HepG2 (cell line): ENCODE data around the gene PDRG1. TPM values are rescaled to one million over a fixed set of nuclear protein-coding genes. Genes with fewer than 3 reads are reported as not detected.

ENCODE experiments used
- ATAC-seq: fragments of 200-7000 bp; cut with Tn5 transposase; 3 replicates; pipeline ENCODE4 v1.9.1; 2020; ENCODE audit warnings: mild to moderate bottlenecking, moderate library complexity
- BruUV-seq: library from RNA; stranded (reverse); fragments of 400-500 nt; replicated peaks from 2 replicates; lab custom pipeline; 2021; lab: Mats Ljungman, UMichigan
- CTCF ChIA-PET: fragments of 300-600 bp; formaldehyde crosslinking; extraction: SDS; loops from one replicate; lab custom pipeline; 2021; ENCODE audit warnings: low total read pairs, inconsistent platforms, low intra/inter-chr PET ratio; lab: Yijun Ruan, JAX
- POLR2A ChIA-PET: fragments of 350-600 bp; sonication (Branson Sonifier 250); formaldehyde crosslinking; loops from one replicate; lab custom pipeline; 2020; ENCODE audit warnings: antibody characterized with exemption, inconsistent platforms; lab: Yijun Ruan, JAX
- DNase-seq: peaks from one replicate; pipeline ENCODE4 v3.0.0-alpha.2; 2015; ENCODE audit warnings: low spot score
- FAIRE-seq: peaks from 3 replicates; lab custom pipeline; 2011; peaks lifted over from hg19 to GRCh38; lab: Jason Lieb, UNC
- H2AFZ ChIP-seq: one replicate; pipeline ENCODE4 v1.6.1; 2011; ENCODE audit warnings: low read length, inconsistent platforms
- H3K27ac ChIP-seq: fragments of 300-600 bp; 3 replicates; pipeline ENCODE4 v1.8.0; 2011; ENCODE audit warnings: mixed run types, mild to moderate bottlenecking, mixed read lengths, low read length, inconsistent platforms; ENCODE audit not compliant: insufficient read depth; ENCODE audit errors: extremely low read length
- H3K27me3 ChIP-seq, 2 experiments: fragments of 200-600 bp in 1 of 2; 2 replicates in 1 of 2; 3 replicates in 1 of 2; pipeline versions ENCODE4 v1.6.0 to v1.8.0; 2011; ENCODE audit warnings: low read length in 2 of 2, mild to moderate bottlenecking in 2 of 2, moderate library complexity in 2 of 2, inconsistent platforms in 1 of 2; ENCODE audit not compliant: insufficient read depth in 2 of 2, control insufficient read depth in 1 of 2
- H3K36me3 ChIP-seq, 2 experiments: fragments of 200-600 bp in 1 of 2; replicated peaks in 1 of 2; 2 replicates in 1 of 2; 3 replicates in 1 of 2; pipeline versions ENCODE4 v1.5.1 to v1.8.0; 2011; ENCODE audit warnings: low read length in 2 of 2, inconsistent platforms in 1 of 2; ENCODE audit not compliant: insufficient read depth in 2 of 2, control insufficient read depth in 1 of 2
- H3K4me1 ChIP-seq: 2 replicates; pipeline ENCODE4 v1.5.1; 2012; ENCODE audit warnings: low read length, inconsistent platforms; ENCODE audit not compliant: insufficient read depth
- H3K4me2 ChIP-seq: 2 replicates; pipeline ENCODE4 v1.6.0; 2011; ENCODE audit warnings: low read depth, low read length, inconsistent platforms
- H3K4me3 ChIP-seq, 3 experiments: fragments of 200-600 bp in 1 of 3; sonication (generic), shearing (Covaris generic) in 1 of 3; replicated peaks in 1 of 3; 2 replicates each; pipeline ENCODE4 v1.5.1; 2011 to 2016; ENCODE audit warnings: low read length in 3 of 3, inconsistent platforms in 2 of 3, low read depth in 2 of 3, mild to moderate bottlenecking in 2 of 3, control low read depth in 1 of 3, mixed read lengths in 1 of 3; ENCODE audit not compliant: insufficient read depth in 1 of 3
- H3K79me2 ChIP-seq: one replicate; pipeline ENCODE4 v1.6.1; 2011; ENCODE audit warnings: low read length, inconsistent platforms; ENCODE audit not compliant: insufficient read depth
- H3K9ac ChIP-seq: 2 replicates; pipeline ENCODE4 v1.6.0; 2011; ENCODE audit warnings: mild to moderate bottlenecking, low read depth, low read length, inconsistent platforms; ENCODE audit not compliant: insufficient read depth
- H3K9me3 ChIP-seq: 2 replicates; pipeline ENCODE4 v1.5.1; 2012; ENCODE audit warnings: mild to moderate bottlenecking, low read length
- H4K20me1 ChIP-seq: 2 replicates; pipeline ENCODE4 v1.6.0; 2011; ENCODE audit warnings: inconsistent platforms, mild to moderate bottlenecking, low read length, moderate library complexity; ENCODE audit not compliant: insufficient read depth
- SMAD1 ChIP-seq: sonication (generic); formaldehyde crosslinking; IDR thresholded peaks from 2 replicates; pipeline ENCODE4 v1.4.0; 2020; ENCODE audit warnings: missing genetic modification reagents, low read depth, mild to moderate bottlenecking, borderline replicate concordance
- ZNF446 ChIP-seq: sonication (generic); formaldehyde crosslinking; IDR thresholded peaks from 2 replicates; pipeline ENCODE4 v1.5.0; 2020; ENCODE audit warnings: mild to moderate bottlenecking, missing genetic modification reagents
- ZNF629 ChIP-seq: sonication (generic); formaldehyde crosslinking; conservative IDR thresholded peaks from 2 replicates; pipeline ENCODE4 v1.5.0; 2020; ENCODE audit warnings: missing genetic modification reagents
- ZNF83 ChIP-seq: sonication (generic); formaldehyde crosslinking; IDR thresholded peaks from 2 replicates; pipeline ENCODE4 v1.4.0; 2020; ENCODE audit warnings: missing genetic modification reagents, mild to moderate bottlenecking, borderline replicate concordance
- ZSCAN30 ChIP-seq: sonication (generic); formaldehyde crosslinking; IDR thresholded peaks from 2 replicates; pipeline ENCODE4 v1.5.0; 2020; ENCODE audit warnings: mild to moderate bottlenecking, missing genetic modification reagents
- WGBS: methylation state at CpG from one replicate; pipeline ENCODE4 v1.1.6; 2017; ENCODE audit warnings: low lambda C conversion rate; 5-methylcytosine and 5-hydroxymethylcytosine counted together
- in situ Hi-C: cut with HindIII; loops from 2 replicates; pipeline ENCODE4 v1.10.0; 2017; ENCODE audit warnings: low pct_unique_long_range_greater_than_20kb; ENCODE audit not compliant: extremely low pct_ligation_motif_present
- intact Hi-C: fragments of 100-400 bp; cut with micrococcal nuclease; formaldehyde crosslinking; loops from one replicate; pipeline ENCODE4 v1.10.0; 2022; ENCODE audit not compliant: unreplicated experiment
- polyA plus RNA-seq, 8 experiments: library from polyadenylated mRNA; depleted of rRNA in 3 of 8; stranded (reverse) in 7 of 8; unstranded in 1 of 8; fragments of >200 nt; fragmentation: Illumina TruSeq in 4 of 8; extraction: Trizol in 4 of 8; gene quantifications; 2 replicates each; pipeline versions ENCODE4 v1.2.1 to v1.2.3, GENCODE V29; 2011 to 2016; ENCODE audit warnings: low read depth in 4 of 8, missing spikeins in 1 of 8, mixed read lengths in 1 of 8; ENCODE audit not compliant: insufficient read depth in 1 of 8
- total RNA-seq, 5 experiments: library from RNA; depleted of rRNA; stranded (reverse); fragments of >200 nt; fragmentation: Illumina TruSeq; extraction: Trizol; gene quantifications; 2 replicates each; pipeline ENCODE4 v1.2.3, GENCODE V29; 2016; ENCODE audit warnings: low read depth in 1 of 5

The PDRG1 gene
- total and polyA plus RNA-seq, 2 of the 13 experiments (the other 11 are each of a cell fraction or from before 2014, with no cell fraction given) = 16.6 to 18.0 TPM

DNA sequence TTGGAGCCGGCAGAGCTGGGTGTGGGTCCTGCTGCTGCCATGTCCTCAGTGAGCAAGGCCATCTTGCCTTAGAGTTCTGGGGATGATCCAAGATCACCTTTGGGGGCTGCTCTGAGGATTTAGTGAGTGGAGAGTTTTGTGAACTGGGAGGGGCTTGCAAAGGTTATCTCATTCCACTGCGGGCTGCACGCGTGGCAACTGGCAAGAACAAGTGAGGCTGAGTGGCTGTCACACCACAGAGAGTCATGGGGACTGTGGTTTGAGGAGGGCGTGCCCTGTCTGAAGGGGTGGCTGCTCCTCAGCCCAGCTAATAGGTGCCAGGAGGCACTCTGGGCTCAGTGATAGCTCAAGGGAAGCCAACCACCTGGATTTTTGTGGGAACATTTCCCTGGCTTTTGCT is 43.8 kb downstream of the PDRG1 start (continued):
- no peak for TF ChIP-seq ZNF446 (CRISPR knock-in tag)

DNA sequence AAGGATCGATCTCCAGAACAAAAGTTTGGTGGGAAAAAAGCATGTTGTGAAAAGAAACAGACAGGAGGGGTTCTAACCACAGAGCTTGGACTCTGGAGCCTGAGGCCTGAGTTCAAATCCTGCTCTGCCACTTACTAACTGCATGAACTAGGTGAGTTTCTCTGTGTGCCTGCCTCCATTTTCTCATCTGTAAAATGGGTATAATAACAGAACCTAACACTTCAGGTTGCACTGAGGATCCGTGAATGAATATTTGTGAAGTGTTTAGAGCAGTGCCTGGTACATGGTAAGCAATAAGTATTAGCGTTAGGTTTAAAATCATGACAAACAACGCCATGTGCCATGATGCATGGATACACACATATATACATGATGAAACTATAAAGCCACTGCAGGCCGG is 44.8 kb downstream of the PDRG1 start:
- no TSS peak for BruUV-seq
- H3K79me2 ChIP-seq = no peaks in the 10 kb centered on the region
- CTCF ChIA-PET = no interaction called here

DNA sequence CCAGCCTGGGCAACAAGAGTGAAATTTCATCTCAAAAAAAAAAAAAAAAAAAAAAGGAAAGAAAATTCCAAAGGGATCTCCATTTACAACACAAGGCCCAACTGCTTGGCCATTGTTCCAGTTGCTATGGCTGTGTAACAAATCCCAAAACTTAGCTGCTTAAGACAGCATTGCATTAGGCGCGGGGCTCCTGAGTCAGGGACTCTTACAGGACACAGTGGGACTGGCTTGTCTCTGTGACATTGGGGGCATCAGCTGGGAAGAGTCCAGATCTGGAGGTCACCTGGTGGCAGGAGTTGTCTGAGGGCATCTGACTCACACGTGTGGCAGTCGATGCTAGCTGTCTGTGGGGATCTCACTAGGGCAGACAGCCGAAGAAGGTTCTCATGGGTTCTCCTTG is 45.8 kb downstream of the PDRG1 start:
- DNase-seq = no peak
- Histone ChIP-seq H3K4me1 (no peaks in the 10 kb centered on the region), H4K20me1 (no peaks in the 10 kb centered on the region), H3K36me3 (no peaks in the 10 kb centered on the region), H3K27ac (no peak overlapping the region), H3K9me3 (no peaks in the 10 kb centered on the region), H3K9ac (no peak overlapping the region), H3K27me3 (peaks cover 0 to 22% of the 10 kb centered on the region in 2 experiments; a peak in 3 of 5 replicates), H2AFZ (no peak overlapping the region), H3K4me3 (no peak overlapping the region), H3K4me2 (no peak overlapping the region), H3K79me2 (no peaks in the 10 kb centered on the region)
- intact Hi-C loops (no loop called here), in situ Hi-C loops (no loop called here)
- WGBS = 36% methylated on average over 2 of the region's 5 CpGs
- POLR2A ChIA-PET = no interaction called here
- TF ChIP-seq ZNF83 (CRISPR knock-in tag) = no peak
- CTCF ChIA-PET = no interaction called here
- FAIRE-seq = no peak
- ATAC-seq = peak; percentile 49
- BruUV-seq = no TSS peak

More for the DNA sequence above, 44.8 kb downstream of the PDRG1 start:
- no peak overlapping the region for H3K4me2 ChIP-seq
- DNase-seq = no peak
- ATAC-seq = no peak
- peaks cover 0 to 24% of the 10 kb centered on the region in 2 experiments; a peak in 3 of 5 replicates for H3K27me3 ChIP-seq
- no peak for TF ChIP-seq ZSCAN30
- no peak for TF ChIP-seq SMAD1 (CRISPR knock-in tag)
- peak; percentile 86 for TF ChIP-seq ZNF629 (CRISPR knock-in tag)
- WGBS = 45% methylated on average over 5 of the region's 5 CpGs
- H3K27ac ChIP-seq = no peak overlapping the region
- no peak for FAIRE-seq
- H3K9me3 ChIP-seq = no peaks in the 10 kb centered on the region
- intact Hi-C loops (no loop called here), in situ Hi-C loops (no loop called here)
- H3K4me3 ChIP-seq = no peak overlapping the region
- POLR2A ChIA-PET = no interaction called here
- H3K4me1 ChIP-seq = no peaks in the 10 kb centered on the region
- no peaks in the 10 kb centered on the region for H3K36me3 ChIP-seq
- H3K9ac ChIP-seq = no peak overlapping the region
- no peak overlapping the region for H2AFZ ChIP-seq
- no peaks in the 10 kb centered on the region for H4K20me1 ChIP-seq
